GM23338 (cell line): ENCODE measurements around the gene RRP12. TPM values are rescaled to one million over a fixed set of nuclear protein-coding genes. Genes with fewer than 3 reads are reported as not detected.

ENCODE experiments used
- ATAC-seq: fragments of 200-7000 bp; cut with Tn5 transposase; 3 replicates; pipeline ENCODE4 v1.9.1; 2020
- DNase-seq: peaks from one replicate; pipeline ENCODE4 v3.0.0-alpha.2; 2015; ENCODE audit warnings: low spot score
- H2AFZ ChIP-seq: fragments of 200-600 bp; sonication (generic); 2 replicates; pipeline ENCODE4 v1.8.0; 2016; ENCODE audit warnings: antibody characterized with exemption, mild to moderate bottlenecking, moderate library complexity
- H3F3A ChIP-seq: fragments of 200-600 bp; sonication (generic); replicated peaks from 2 replicates; pipeline ENCODE4 v1.8.0; 2017; ENCODE audit warnings: antibody characterized with exemption, mixed run types, low read depth
- H3K27ac ChIP-seq: fragments of 200-600 bp; sonication (generic); 2 replicates; pipeline ENCODE4 v1.6.1; 2016; ENCODE audit warnings: low read depth
- H3K27me3 ChIP-seq: fragments of 200-600 bp; sonication (generic); 2 replicates; pipeline ENCODE4 v1.8.0; 2016; ENCODE audit warnings: mild to moderate bottlenecking, mixed run types, moderate library complexity; ENCODE audit not compliant: insufficient read depth
- H3K36me3 ChIP-seq: fragments of 200-600 bp; sonication (generic); 2 replicates; pipeline ENCODE4 v1.8.0; 2016; ENCODE audit warnings: mild to moderate bottlenecking; ENCODE audit not compliant: insufficient read depth
- H3K4me1 ChIP-seq: fragments of 200-600 bp; sonication (generic); 2 replicates; pipeline ENCODE4 v1.8.0; 2016; ENCODE audit warnings: mild to moderate bottlenecking, moderate library complexity; ENCODE audit not compliant: insufficient read depth
- H3K4me2 ChIP-seq: fragments of 200-600 bp; sonication (generic); 2 replicates; pipeline ENCODE4 v1.7.1; 2017; ENCODE audit warnings: mixed run types
- H3K4me3 ChIP-seq: fragments of 200-600 bp; sonication (generic); 2 replicates; pipeline ENCODE4 v1.6.1; 2016; ENCODE audit warnings: mixed run types
- H3K79me2 ChIP-seq: fragments of 200-600 bp; sonication (generic); replicated peaks from 2 replicates; pipeline ENCODE4 v1.8.0; 2017; ENCODE audit warnings: mild to moderate bottlenecking; ENCODE audit not compliant: insufficient read depth
- H3K9me2 ChIP-seq: fragments of 200-600 bp; sonication (generic); 2 replicates; pipeline ENCODE4 v1.8.0; 2017; ENCODE audit not compliant: insufficient read depth
- H4K20me1 ChIP-seq: fragments of 200-600 bp; sonication (generic); replicated peaks from 2 replicates; pipeline ENCODE4 v1.8.0; 2017; ENCODE audit warnings: mild to moderate bottlenecking; ENCODE audit not compliant: insufficient read depth
- H3K27ac Mint-ChIP-seq: 2 replicates; pipeline ENCODE4 v1.8.0; 2020; ENCODE audit warnings: inconsistent platforms, mild to moderate bottlenecking, moderate library complexity, mixed read lengths
- H3K27me3 Mint-ChIP-seq: 3 replicates; pipeline ENCODE4 v1.8.0; 2022; ENCODE audit warnings: low read depth, mild to moderate bottlenecking, moderate library complexity, mixed read lengths, inconsistent platforms; ENCODE audit not compliant: insufficient read depth, poor library complexity
- H3K36me3 Mint-ChIP-seq: 3 replicates; pipeline ENCODE4 v1.8.0; 2021; ENCODE audit warnings: low read depth, mild to moderate bottlenecking, inconsistent platforms, moderate library complexity, mixed read lengths
- H3K4me1 Mint-ChIP-seq: 3 replicates; pipeline ENCODE4 v1.8.0; 2020; ENCODE audit warnings: mild to moderate bottlenecking, inconsistent platforms, mixed read lengths
- H3K4me3 Mint-ChIP-seq: 3 replicates; pipeline ENCODE4 v1.8.0; 2021; ENCODE audit warnings: moderate library complexity, mild to moderate bottlenecking, inconsistent platforms, mixed read lengths
- H3K9me3 Mint-ChIP-seq: 3 replicates; pipeline ENCODE4 v1.8.0; 2020; ENCODE audit warnings: moderate library complexity, mild to moderate bottlenecking, inconsistent platforms, mixed read lengths
- CREB1 ChIP-seq: fragments of 250-450 bp; sonication (Bioruptor Pico); IDR thresholded peaks from 2 replicates; pipeline ENCODE4 v1.5.0; 2020; ENCODE audit warnings: low read depth, mild to moderate bottlenecking, moderate library complexity
- CTCF ChIP-seq, 2 experiments: fragments of 200-600 bp in 1 of 2; sonication (generic) in 1 of 2; conservative IDR thresholded peaks; 2 replicates each; pipeline versions ENCODE4 v1.5.1 to v1.6.1; 2016 to 2017; ENCODE audit warnings: antibody characterized with exemption in 2 of 2, low read depth in 2 of 2, mild to moderate bottlenecking in 2 of 2, moderate library complexity in 1 of 2
- EZH2phosphoT487 ChIP-seq: fragments of 200-600 bp; sonication (generic); IDR thresholded peaks from one replicate; pipeline ENCODE4 v1.8.1; 2018; ENCODE audit warnings: antibody characterized with exemption; ENCODE audit not compliant: unreplicated experiment
- JUNB ChIP-seq: IDR thresholded peaks from one replicate; pipeline ENCODE4 v1.6.1; 2016; ENCODE audit warnings: antibody characterized with exemption; ENCODE audit not compliant: unreplicated experiment
- POLR2AphosphoS5 ChIP-seq: IDR thresholded peaks from 2 replicates; pipeline ENCODE4 v1.6.1; 2016; ENCODE audit warnings: antibody characterized with exemption, low read depth
- STAT1 ChIP-seq: IDR thresholded peaks from one replicate; pipeline ENCODE4 v1.6.1; 2016; ENCODE audit warnings: antibody characterized with exemption; ENCODE audit not compliant: unreplicated experiment
- ZNF114 ChIP-seq: fragments of 250-450 bp; sonication (Bioruptor Pico); IDR thresholded peaks from 2 replicates; pipeline ENCODE4 v1.5.0; 2020; ENCODE audit warnings: mild to moderate bottlenecking, moderate library complexity
- ZNF331 ChIP-seq: fragments of 250-450 bp; sonication (Bioruptor Pico); IDR thresholded peaks from 2 replicates; pipeline ENCODE4 v1.5.0; 2020; ENCODE audit warnings: low read depth, mild to moderate bottlenecking, moderate library complexity
- ZNF462 ChIP-seq: fragments of 250-450 bp; sonication (Bioruptor Pico); IDR thresholded peaks from 2 replicates; pipeline ENCODE4 v1.5.0; 2020; ENCODE audit warnings: mild to moderate bottlenecking, moderate library complexity
- polyA plus RNA-seq: library from polyadenylated mRNA; unstranded; fragments of >200 nt; fragmentation: Nextera tagmentation; extraction: Ambion mirVana; gene quantifications from 2 replicates; pipeline ENCODE4 v1.2.1, GENCODE V29; 2016
- total RNA-seq: library from RNA; depleted of rRNA; stranded (reverse); fragments of >200 nt; shearing (Covaris generic); gene quantifications from 2 replicates; pipeline ENCODE4 v1.2.3, GENCODE V29; 2014

Gene RRP12
- total and polyA plus RNA-seq, 2 experiments from 2014 or later, result 53.4 to 62.6 TPM

GRCh38 chr10:97380516-97380915 is 20.6 kb downstream of the RRP12 start (continued):
- no peak for TF ChIP-seq ZNF462 (CRISPR knock-in tag)
- TF ChIP-seq ZNF114 (CRISPR knock-in tag), result no peak
- TF ChIP-seq EZH2phosphoT487, result no peak
- TF ChIP-seq ZNF331, result no peak
- no peak for TF ChIP-seq JUNB
- no peak for TF ChIP-seq CREB1

- Mint-ChIP-seq H3K27ac (no peak overlapping the region), H3K27me3 (peaks cover 7% of the 10 kb centered on the region), H3K9me3 (no peaks in the 10 kb centered on the region), H3K4me3 (no peak overlapping the region), H3K36me3 (peaks cover 59% of the 10 kb centered on the region), H3K4me1 (no peaks in the 10 kb centered on the region)
- Histone ChIP-seq H3K4me3 (no peak overlapping the region), H2AFZ (no peak overlapping the region), H3K27me3 (no peaks in the 10 kb centered on the region), H3K9me2 (no peaks in the 10 kb centered on the region), H3K4me2 (no peak overlapping the region), H3K36me3 (peaks cover 32% of the 10 kb centered on the region), H3K27ac (no peak overlapping the region), H3K4me1 (no peaks in the 10 kb centered on the region), H3K79me2 (no peaks in the 10 kb centered on the region), H3F3A (no peaks in the 10 kb centered on the region), H4K20me1 (no peaks in the 10 kb centered on the region; the same call in 1 of the 2 replicates)
- DNase-seq, result no peak
- 0 out of 4 replicates have a peak, but pooled peaks of 1 of the 2 experiments have one; percentile 13 for TF ChIP-seq CTCF (conservative IDR thresholded peaks at IDR 0.05; ENCODE audit: low read depth in 2 of 2)
- no peak for TF ChIP-seq POLR2AphosphoS5
- TF ChIP-seq STAT1, result no peak
- peak; percentile 45 for ATAC-seq
Measured at GRCh38 chr10:97378933-97379921, 21.9 kb downstream of the RRP12 start.
